ENCODE data around the gene GOLIM4. TPM values are rescaled to one million over a fixed set of nuclear protein-coding genes. Genes with fewer than 3 reads are reported as not detected.

Gene GOLIM4
- total RNA-seq, 1 experiment from 2014 or later: 30.0 TPM

DNA sequence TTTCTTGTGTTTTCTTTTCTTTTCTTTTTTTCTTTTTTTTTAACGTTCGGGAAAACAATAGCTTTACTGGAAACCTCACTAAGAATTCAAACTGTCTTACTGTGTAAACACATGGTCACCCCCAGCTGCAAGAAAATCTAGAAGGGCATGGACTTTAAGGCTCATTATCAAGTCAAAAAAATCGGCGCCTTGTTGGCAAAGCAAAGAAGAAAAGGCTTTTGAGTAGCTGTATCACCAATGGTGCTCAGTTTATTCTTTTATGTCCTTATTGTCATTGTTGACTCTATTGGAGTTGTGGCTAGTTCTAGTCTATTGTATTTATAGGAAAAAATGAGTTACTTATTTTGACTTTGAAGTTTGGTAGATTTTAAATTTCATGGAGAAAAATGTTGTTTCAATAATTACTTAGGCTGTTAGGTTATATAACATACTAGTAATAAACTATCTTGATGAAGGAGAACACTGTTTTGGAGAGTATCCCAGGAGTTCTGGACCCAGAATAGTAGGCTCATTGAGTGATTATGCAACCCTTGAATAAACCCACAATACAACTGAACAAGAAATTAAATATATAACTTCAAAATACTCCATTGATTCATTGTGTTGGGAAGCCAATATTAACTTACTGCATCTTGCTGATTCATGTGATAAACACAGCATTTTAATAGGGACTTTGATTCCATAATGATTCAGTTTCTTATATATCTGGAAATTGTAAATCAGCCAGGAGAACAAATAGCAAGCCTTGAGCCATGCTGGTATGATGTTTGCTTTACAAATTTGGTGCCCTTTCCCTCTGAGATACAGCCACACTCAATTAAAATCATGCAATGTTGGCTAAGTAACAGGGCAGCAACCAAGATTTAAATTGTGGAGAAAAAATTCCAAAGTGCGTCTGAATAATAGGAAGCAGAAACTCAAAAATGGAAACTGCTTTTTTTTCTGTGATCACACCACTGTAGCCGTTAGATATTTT, 27.8 kb upstream of the GOLIM4 start (continued):
- TF ChIP-seq, protein P1, sequence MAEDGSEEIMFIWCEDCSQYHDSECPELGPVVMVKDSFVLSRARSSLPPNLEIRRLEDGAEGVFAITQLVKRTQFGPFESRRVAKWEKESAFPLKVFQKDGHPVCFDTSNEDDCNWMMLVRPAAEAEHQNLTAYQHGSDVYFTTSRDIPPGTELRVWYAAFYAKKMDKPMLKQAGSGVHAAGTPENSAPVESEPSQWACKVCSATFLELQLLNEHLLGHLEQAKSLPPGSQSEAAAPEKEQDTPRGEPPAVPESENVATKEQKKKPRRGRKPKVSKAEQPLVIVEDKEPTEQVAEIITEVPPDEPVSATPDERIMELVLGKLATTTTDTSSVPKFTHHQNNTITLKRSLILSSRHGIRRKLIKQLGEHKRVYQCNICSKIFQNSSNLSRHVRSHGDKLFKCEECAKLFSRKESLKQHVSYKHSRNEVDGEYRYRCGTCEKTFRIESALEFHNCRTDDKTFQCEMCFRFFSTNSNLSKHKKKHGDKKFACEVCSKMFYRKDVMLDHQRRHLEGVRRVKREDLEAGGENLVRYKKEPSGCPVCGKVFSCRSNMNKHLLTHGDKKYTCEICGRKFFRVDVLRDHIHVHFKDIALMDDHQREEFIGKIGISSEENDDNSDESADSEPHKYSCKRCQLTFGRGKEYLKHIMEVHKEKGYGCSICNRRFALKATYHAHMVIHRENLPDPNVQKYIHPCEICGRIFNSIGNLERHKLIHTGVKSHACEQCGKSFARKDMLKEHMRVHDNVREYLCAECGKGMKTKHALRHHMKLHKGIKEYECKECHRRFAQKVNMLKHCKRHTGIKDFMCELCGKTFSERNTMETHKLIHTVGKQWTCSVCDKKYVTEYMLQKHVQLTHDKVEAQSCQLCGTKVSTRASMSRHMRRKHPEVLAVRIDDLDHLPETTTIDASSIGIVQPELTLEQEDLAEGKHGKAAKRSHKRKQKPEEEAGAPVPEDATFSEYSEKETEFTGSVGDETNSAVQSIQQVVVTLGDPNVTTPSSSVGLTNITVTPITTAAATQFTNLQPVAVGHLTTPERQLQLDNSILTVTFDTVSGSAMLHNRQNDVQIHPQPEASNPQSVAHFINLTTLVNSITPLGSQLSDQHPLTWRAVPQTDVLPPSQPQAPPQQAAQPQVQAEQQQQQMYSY (CRISPR knock-in tag; IDR thresholded peaks at IDR 0.05): no peak
- TF ChIP-seq, protein P2, sequence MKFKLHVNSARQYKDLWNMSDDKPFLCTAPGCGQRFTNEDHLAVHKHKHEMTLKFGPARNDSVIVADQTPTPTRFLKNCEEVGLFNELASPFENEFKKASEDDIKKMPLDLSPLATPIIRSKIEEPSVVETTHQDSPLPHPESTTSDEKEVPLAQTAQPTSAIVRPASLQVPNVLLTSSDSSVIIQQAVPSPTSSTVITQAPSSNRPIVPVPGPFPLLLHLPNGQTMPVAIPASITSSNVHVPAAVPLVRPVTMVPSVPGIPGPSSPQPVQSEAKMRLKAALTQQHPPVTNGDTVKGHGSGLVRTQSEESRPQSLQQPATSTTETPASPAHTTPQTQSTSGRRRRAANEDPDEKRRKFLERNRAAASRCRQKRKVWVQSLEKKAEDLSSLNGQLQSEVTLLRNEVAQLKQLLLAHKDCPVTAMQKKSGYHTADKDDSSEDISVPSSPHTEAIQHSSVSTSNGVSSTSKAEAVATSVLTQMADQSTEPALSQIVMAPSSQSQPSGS (CRISPR knock-in tag; IDR thresholded peaks at IDR 0.05; ENCODE audit: borderline replicate concordance, low read depth): no peak
- TF ChIP-seq, protein P3, sequence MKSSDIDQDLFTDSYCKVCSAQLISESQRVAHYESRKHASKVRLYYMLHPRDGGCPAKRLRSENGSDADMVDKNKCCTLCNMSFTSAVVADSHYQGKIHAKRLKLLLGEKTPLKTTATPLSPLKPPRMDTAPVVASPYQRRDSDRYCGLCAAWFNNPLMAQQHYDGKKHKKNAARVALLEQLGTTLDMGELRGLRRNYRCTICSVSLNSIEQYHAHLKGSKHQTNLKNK (CRISPR knock-in tag; IDR thresholded peaks at IDR 0.05): no peak
- TF ChIP-seq RELA (CRISPR knock-in tag; IDR thresholded peaks at IDR 0.05; ENCODE audit: borderline replicate concordance): no peak
- TF ChIP-seq, protein P4, sequence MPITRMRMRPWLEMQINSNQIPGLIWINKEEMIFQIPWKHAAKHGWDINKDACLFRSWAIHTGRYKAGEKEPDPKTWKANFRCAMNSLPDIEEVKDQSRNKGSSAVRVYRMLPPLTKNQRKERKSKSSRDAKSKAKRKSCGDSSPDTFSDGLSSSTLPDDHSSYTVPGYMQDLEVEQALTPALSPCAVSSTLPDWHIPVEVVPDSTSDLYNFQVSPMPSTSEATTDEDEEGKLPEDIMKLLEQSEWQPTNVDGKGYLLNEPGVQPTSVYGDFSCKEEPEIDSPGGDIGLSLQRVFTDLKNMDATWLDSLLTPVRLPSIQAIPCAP (CRISPR knock-in tag; IDR thresholded peaks at IDR 0.05): no peak
- TF ChIP-seq OVOL2 (CRISPR knock-in tag; IDR thresholded peaks at IDR 0.05; ENCODE audit: borderline replicate concordance): no peak
- TF ChIP-seq ZNF317 (CRISPR knock-in tag; IDR thresholded peaks at IDR 0.05; ENCODE audit: borderline replicate concordance, low read depth): no peak
- TF ChIP-seq ESRRA (CRISPR knock-in tag; IDR thresholded peaks at IDR 0.05; ENCODE audit: borderline replicate concordance): no peak

DNA sequence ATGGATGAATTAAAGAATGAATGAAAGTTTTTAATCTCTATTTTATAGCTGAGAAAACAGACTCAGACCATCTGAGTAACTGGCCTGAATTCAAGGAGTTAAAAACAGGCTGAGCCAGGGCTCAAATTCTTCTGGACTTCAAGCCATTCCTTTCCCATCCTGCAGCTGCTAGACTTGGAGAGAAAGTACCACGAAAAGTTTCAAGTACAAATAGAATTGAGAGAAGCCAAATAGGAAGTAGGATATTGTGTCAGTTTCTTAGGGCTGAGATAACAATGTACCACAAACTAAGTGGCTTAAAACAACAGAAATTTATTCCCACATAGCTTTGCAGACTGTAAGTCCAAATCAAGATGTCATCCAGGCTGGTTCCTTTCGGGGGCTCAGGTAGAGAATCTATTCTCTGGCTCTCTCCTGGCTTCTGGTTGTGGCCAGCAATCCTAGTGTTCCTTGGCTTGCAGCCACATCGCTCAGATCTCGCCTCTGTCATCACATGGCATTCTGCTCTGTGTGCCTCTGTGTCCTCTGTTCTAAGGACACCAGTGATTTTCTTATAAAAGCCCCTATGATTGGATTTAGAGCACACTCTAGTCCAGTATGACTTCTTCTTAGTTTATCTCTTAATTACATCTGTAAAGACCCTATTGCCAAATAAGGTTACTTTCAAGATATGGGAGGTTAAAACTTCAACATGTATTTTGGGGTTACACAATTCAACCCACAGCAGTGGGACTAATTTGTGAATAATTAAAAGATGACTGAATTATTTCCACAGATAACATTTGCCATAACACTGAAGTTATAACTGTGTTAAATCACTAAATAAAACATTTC, 25.7 kb upstream of the GOLIM4 start:
- CTCF ChIA-PET: no interaction called here
- ATAC-seq (no peak), DNase-seq (ENCODE audit: low spot score) (no peak)
- Mint-ChIP-seq H3K9me3 (peaks cover 7% of the 10 kb centered on the region), H3K36me3 (peaks cover 3% of the 10 kb centered on the region), H3K4me3 (no peak overlapping the region), H3K27me3 (ENCODE audit: low read depth) (no peaks in the 10 kb centered on the region), H3K27ac (no peak overlapping the region), H3K4me1 (0 out of 2 replicates have a peak, but pooled peaks cover 4% of the 10 kb centered on the region)
- POLR2A ChIA-PET: no interaction called here
- TF ChIP-seq FOXJ3 (CRISPR knock-in tag; IDR thresholded peaks at IDR 0.05; ENCODE audit: borderline replicate concordance) (no peak), NFATC4 (CRISPR knock-in tag; IDR thresholded peaks at IDR 0.05) (no peak), ETV6 (CRISPR knock-in tag; IDR thresholded peaks at IDR 0.05) (no peak), ELF4 (CRISPR knock-in tag; IDR thresholded peaks at IDR 0.05; ENCODE audit: low read depth) (no peak), SOX15 (CRISPR knock-in tag; IDR thresholded peaks at IDR 0.05) (no peak), ZNF671 (CRISPR knock-in tag; IDR thresholded peaks at IDR 0.05) (no peak), GABPB1 (CRISPR knock-in tag; IDR thresholded peaks at IDR 0.05) (no peak)
- TF ChIP-seq, protein P5, sequence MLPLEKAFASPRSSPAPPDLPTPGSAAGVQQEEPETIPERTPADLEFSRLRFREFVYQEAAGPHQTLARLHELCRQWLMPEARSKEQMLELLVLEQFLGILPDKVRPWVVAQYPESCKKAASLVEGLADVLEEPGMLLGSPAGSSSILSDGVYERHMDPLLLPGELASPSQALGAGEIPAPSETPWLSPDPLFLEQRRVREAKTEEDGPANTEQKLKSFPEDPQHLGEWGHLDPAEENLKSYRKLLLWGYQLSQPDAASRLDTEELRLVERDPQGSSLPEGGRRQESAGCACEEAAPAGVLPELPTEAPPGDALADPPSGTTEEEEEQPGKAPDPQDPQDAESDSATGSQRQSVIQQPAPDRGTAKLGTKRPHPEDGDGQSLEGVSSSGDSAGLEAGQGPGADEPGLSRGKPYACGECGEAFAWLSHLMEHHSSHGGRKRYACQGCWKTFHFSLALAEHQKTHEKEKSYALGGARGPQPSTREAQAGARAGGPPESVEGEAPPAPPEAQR (CRISPR knock-in tag; IDR thresholded peaks at IDR 0.05): no peak
- TF ChIP-seq, protein P6, sequence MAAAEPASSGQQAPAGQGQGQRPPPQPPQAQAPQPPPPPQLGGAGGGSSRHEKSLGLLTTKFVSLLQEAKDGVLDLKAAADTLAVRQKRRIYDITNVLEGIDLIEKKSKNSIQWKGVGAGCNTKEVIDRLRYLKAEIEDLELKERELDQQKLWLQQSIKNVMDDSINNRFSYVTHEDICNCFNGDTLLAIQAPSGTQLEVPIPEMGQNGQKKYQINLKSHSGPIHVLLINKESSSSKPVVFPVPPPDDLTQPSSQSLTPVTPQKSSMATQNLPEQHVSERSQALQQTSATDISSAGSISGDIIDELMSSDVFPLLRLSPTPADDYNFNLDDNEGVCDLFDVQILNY (CRISPR knock-in tag; IDR thresholded peaks at IDR 0.05): no peak
- TF ChIP-seq, protein P7, sequence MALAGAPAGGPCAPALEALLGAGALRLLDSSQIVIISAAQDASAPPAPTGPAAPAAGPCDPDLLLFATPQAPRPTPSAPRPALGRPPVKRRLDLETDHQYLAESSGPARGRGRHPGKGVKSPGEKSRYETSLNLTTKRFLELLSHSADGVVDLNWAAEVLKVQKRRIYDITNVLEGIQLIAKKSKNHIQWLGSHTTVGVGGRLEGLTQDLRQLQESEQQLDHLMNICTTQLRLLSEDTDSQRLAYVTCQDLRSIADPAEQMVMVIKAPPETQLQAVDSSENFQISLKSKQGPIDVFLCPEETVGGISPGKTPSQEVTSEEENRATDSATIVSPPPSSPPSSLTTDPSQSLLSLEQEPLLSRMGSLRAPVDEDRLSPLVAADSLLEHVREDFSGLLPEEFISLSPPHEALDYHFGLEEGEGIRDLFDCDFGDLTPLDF (CRISPR knock-in tag; IDR thresholded peaks at IDR 0.05): no peak
- TF ChIP-seq, protein P8, sequence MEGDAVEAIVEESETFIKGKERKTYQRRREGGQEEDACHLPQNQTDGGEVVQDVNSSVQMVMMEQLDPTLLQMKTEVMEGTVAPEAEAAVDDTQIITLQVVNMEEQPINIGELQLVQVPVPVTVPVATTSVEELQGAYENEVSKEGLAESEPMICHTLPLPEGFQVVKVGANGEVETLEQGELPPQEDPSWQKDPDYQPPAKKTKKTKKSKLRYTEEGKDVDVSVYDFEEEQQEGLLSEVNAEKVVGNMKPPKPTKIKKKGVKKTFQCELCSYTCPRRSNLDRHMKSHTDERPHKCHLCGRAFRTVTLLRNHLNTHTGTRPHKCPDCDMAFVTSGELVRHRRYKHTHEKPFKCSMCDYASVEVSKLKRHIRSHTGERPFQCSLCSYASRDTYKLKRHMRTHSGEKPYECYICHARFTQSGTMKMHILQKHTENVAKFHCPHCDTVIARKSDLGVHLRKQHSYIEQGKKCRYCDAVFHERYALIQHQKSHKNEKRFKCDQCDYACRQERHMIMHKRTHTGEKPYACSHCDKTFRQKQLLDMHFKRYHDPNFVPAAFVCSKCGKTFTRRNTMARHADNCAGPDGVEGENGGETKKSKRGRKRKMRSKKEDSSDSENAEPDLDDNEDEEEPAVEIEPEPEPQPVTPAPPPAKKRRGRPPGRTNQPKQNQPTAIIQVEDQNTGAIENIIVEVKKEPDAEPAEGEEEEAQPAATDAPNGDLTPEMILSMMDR (IDR thresholded peaks at IDR 0.05): no peak
- TF ChIP-seq, protein P9, sequence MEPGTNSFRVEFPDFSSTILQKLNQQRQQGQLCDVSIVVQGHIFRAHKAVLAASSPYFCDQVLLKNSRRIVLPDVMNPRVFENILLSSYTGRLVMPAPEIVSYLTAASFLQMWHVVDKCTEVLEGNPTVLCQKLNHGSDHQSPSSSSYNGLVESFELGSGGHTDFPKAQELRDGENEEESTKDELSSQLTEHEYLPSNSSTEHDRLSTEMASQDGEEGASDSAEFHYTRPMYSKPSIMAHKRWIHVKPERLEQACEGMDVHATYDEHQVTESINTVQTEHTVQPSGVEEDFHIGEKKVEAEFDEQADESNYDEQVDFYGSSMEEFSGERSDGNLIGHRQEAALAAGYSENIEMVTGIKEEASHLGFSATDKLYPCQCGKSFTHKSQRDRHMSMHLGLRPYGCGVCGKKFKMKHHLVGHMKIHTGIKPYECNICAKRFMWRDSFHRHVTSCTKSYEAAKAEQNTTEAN (CRISPR knock-in tag; IDR thresholded peaks at IDR 0.05): no peak

All from WTC11 (cell line).